ENCODE data around the gene RELN. TPM values are rescaled to one million over a fixed set of nuclear protein-coding genes. Genes with fewer than 3 reads are reported as not detected.

The RELN gene
- total and polyA plus RNA-seq, 10 of the 15 experiments (the other 5 are each of a cell fraction or from before 2014, with no cell fraction given) = 0.11 to 0.21 TPM; not detected in 8

- no peaks in the 10 kb centered on the region for H4K20me1 ChIP-seq (ENCODE audit: control insufficient read depth, insufficient read depth)
- ATAC-seq (no peak), FAIRE-seq (no peak), DNase-seq (ENCODE audit: low read depth, low spot score) (no peak)
- CTCF ChIA-PET = no interaction called here
- H3K27me3 ChIP-seq (replicated peaks in 1 of 2; ENCODE audit: control insufficient read depth in 2 of 2, insufficient read depth in 2 of 2, low read length in 1 of 2) = peaks cover 0 to 1% of the 10 kb centered on the region in 2 experiments; a peak in 2 of 4 replicates
- no TSS peak for BruUV-seq (replicated peaks)
- in situ Hi-C loops (cut with MboI) = no loop called here
- SMC1A ChIA-PET (ENCODE audit: uncharacterized antibody, unreplicated experiment) = no interaction called here
- RAD21 ChIA-PET (ENCODE audit: unreplicated experiment) = no interaction called here
- H3K4me3 ChIP-seq = no peak overlapping the region
- H2AFZ ChIP-seq (ENCODE audit: control insufficient read depth, low read depth, low read length) = no peak overlapping the region
- no peaks in the 10 kb centered on the region for H3K4me1 ChIP-seq (ENCODE audit: control insufficient read depth, insufficient read depth, low read length)
- no peak for TF ChIP-seq ZBTB40 (IDR thresholded peaks at IDR 0.05; ENCODE audit: borderline replicate concordance)
- TF ChIP-seq JUNB (IDR thresholded peaks at IDR 0.05) = no peak
- TF ChIP-seq BCL11A (IDR thresholded peaks at IDR 0.05; ENCODE audit: low read depth, low read length) = no peak
- no peak for TF ChIP-seq NR2C2 (IDR thresholded peaks at IDR 0.05; ENCODE audit: borderline replicate concordance, control insufficient read depth, insufficient read length, low read depth)
- no peak for TF ChIP-seq MTA3 (IDR thresholded peaks at IDR 0.05; ENCODE audit: borderline replicate concordance, low read length)
- TF ChIP-seq JUND (IDR thresholded peaks at IDR 0.05; ENCODE audit: low read depth, low read length) = no peak
- no peak for TF ChIP-seq ZNF24 (IDR thresholded peaks at IDR 0.05)
- TF ChIP-seq, protein P1, sequence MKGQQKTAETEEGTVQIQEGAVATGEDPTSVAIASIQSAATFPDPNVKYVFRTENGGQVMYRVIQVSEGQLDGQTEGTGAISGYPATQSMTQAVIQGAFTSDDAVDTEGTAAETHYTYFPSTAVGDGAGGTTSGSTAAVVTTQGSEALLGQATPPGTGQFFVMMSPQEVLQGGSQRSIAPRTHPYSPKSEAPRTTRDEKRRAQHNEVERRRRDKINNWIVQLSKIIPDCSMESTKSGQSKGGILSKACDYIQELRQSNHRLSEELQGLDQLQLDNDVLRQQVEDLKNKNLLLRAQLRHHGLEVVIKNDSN (IDR thresholded peaks at IDR 0.05; ENCODE audit: borderline replicate concordance, extremely low read length, insufficient read depth, low read depth, low read length) = no peak
- TF ChIP-seq PAX5 (IDR thresholded peaks at IDR 0.05; ENCODE audit: borderline replicate concordance, low read depth, low read length) = no peak
- TF ChIP-seq CBX5 (IDR thresholded peaks at IDR 0.05; ENCODE audit: low read depth) = no peak
- TF ChIP-seq POLR2AphosphoS2 (IDR thresholded peaks at IDR 0.05; ENCODE audit: low read depth, low read length) = no peak
- H3K9ac ChIP-seq (ENCODE audit: control insufficient read depth, insufficient read depth, low read length) = no peak overlapping the region
- no peaks in the 10 kb centered on the region for H3K79me2 ChIP-seq (ENCODE audit: control insufficient read depth, insufficient read depth, low read length)
- intact Hi-C loops (cut with micrococcal nuclease; ENCODE audit: unreplicated experiment) = no loop called here
- no peaks in the 10 kb centered on the region for H3K36me3 ChIP-seq (ENCODE audit: control insufficient read depth in 2 of 2, insufficient read depth in 2 of 2, low read length in 1 of 2)
- 44% methylated on average over 2 of the region's 2 CpGs for WGBS (ENCODE audit: insufficient coverage, insufficient replicate concordance, low lambda C conversion rate, missing lambda C conversion rate)
- no peak overlapping the region for H3K27ac ChIP-seq (ENCODE audit: control insufficient read depth, insufficient read depth)
- H3K4me2 ChIP-seq (ENCODE audit: control insufficient read depth, insufficient read depth) = no peak overlapping the region
- POLR2A ChIA-PET = no interaction called here
- H3K9me3 ChIP-seq (replicated peaks; ENCODE audit: control insufficient read depth, insufficient read depth, low read length) = no peaks in the 10 kb centered on the region
These were observed 306.1 kb downstream of the RELN start for GRCh38 chr7:103683348-103683747.

Measured in GM12878 (cell line).